HG03196 (cell line): ENCODE results near the gene SETD2.
A peak's percentile ranks its signal among the peaks of the same experiment; 100 is the strongest.
"Not testable (repeated sequence)": the region's sequence is repeated elsewhere in the genome, so short reads cannot be mapped to it uniquely, and the experiment has no call there.

ENCODE experiments used
- ATAC-seq: cut with Tn5 transposase; IDR thresholded peaks from one replicate; pipeline ENCODE4 v1.9.1; 2021; ENCODE audit not compliant: unreplicated experiment

The SETD2 gene

DNA sequence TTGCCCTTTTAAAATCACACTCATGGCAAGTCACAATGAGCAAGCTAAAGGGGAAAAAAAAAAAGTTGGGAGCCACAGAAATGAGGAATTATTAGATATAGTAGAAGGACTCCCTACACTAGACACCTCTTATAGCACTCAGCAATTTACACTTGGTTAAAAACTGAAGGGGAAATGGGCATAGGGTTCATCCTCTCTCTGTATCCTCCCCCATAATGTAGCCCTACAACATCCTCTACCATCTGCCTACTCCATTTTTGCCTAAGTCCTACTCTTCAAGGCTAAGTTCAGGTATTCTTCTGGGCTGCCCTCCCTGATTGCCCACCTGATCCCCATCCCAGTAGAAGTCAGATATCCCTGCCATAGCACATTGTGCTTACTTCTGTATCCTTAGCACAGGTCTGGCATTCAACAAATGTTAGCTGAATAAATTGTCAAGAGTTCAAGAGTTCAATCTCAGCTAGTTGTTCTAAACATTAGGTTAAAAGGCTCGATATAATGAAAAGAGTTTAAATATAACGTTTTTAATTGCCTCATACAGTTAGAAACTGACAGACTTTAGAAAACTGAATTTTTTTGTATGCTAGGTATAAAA lies 14.5 kb downstream of the SETD2 start:
- no peak for ATAC-seq

- ATAC-seq: no peak
Observed at GRCh38 chr3:47145272-47145671, 18.6 kb downstream of the SETD2 start.

- no peak for ATAC-seq
Observed at GRCh38 chr3:47143068-47143467, 20.8 kb downstream of the SETD2 start.

- ATAC-seq: not testable (repeated sequence)
Observed at GRCh38 chr3:47142536-47142935, 21.4 kb downstream of the SETD2 start.

- peak; percentile 90 for ATAC-seq
Observed at GRCh38 chr3:47140973-47141461, 22.9 kb downstream of the SETD2 start.

GRCh38 chr3:47140553-47140952 lies 23.4 kb downstream of the SETD2 start:
- ATAC-seq: not testable (repeated sequence)

GRCh38 chr3:47134311-47134710 lies 29.6 kb downstream of the SETD2 start:
- ATAC-seq: no peak

GRCh38 chr3:47133641-47134040 lies 30.3 kb downstream of the SETD2 start:
- ATAC-seq: no peak

GRCh38 chr3:47130557-47130956 lies 33.4 kb downstream of the SETD2 start:
- no peak for ATAC-seq

DNA sequence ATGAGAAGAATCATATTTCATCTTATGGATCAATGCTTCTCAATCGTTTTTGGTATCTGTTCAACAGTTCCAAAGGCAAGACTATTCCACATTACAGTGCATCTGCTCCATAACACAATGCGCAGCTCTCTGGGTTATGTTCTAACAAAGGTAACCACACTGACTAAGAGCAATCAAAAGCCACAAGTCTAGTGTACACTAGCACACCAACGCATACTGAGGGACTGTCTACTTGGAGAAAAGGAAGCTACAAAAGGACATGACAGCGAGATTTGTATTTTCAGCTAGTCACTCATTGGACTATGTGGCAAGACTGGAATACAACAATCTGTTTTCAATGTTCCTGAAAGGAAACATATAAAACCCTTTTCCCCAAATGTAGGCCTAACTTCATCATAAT lies 35.8 kb downstream of the SETD2 start:
- no peak for ATAC-seq

- no peak for ATAC-seq
Observed at GRCh38 chr3:47123857-47124256, 40.1 kb downstream of the SETD2 start.

DNA sequence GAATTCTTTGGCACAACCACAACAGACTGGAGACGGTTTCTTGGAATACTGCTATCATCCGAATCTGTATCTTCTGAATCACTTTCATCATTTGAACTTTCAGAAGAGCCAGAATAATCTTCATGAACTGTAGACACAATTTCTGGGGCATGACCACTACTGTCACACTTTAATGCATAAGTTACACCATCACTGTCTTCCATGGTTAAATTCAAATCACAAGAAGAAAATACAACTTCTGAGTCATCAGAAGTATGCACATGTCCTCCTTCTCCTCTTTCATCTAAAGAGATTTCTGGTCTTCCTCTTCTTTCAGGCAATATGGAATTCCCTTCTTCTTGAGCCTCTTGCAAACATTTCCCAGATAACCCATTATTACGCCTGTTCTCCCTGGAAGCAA lies 42.5 kb downstream of the SETD2 start:
- no peak for ATAC-seq

DNA sequence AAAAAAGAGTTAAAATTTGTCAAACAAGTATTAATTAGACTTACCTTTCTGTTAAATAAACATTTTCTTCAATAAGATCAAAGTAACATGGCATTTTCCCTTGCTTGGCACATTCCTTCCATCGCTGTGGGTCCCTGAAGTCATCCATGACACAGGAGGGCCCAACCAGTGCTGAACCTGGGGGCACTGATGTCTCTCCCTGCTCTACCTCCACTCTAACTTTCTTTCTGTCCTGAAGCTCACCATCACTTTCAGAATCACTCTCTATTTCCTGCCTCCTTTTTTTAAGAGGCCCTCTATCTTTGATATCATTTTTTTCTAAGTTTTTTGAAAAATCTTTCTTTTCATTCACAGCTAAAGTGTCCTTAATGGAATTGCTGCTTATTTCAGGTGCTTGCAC lies 43.8 kb downstream of the SETD2 start:
- no peak for ATAC-seq

DNA sequence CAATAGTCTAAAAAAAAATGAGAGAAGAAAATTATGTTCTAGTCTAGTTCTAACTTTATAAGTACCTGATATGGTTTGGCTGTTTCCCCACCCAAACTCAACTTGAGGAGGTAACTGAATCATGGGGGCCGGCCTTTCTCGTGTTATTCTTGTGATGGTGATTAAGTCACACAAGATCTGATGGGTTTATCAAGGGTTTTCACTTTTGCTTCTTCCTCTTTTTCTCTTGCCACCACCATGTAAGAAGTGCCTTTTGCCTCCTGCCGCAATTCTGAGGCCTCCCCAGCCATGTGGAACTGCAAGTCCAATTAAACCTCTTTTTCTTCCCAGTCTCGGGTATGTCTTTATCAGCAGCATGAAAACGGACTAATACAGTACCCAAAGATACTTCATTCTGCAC lies 44.5 kb downstream of the SETD2 start:
- ATAC-seq: not testable (repeated sequence)

GRCh38 chr3:47117807-47118364 lies 46.0 kb downstream of the SETD2 start:
- no peak for ATAC-seq

GRCh38 chr3:47115524-47115923 lies 48.4 kb downstream of the SETD2 start:
- not testable (repeated sequence) for ATAC-seq

GRCh38 chr3:47113669-47114365 lies 50.1 kb downstream of the SETD2 start:
- no peak for ATAC-seq

DNA sequence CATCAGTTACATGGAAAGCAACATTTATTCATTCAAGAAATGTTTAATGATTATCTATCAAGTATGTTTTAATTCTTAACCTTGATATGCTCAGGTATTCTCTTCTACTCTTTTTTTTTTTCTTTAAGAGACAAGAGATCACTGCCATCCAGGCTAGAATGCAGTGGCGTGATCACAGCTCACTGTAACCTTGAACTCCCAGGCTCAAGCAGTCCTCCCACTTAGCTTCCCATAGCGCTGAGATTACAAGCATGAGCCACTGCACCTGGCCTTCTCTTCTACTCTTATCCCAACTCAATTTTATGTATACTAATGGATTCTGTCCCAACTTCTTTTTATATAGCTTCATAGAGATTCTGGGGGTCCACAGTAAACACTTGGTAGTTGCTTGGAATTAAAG lies 50.9 kb downstream of the SETD2 start:
- no peak for ATAC-seq

DNA sequence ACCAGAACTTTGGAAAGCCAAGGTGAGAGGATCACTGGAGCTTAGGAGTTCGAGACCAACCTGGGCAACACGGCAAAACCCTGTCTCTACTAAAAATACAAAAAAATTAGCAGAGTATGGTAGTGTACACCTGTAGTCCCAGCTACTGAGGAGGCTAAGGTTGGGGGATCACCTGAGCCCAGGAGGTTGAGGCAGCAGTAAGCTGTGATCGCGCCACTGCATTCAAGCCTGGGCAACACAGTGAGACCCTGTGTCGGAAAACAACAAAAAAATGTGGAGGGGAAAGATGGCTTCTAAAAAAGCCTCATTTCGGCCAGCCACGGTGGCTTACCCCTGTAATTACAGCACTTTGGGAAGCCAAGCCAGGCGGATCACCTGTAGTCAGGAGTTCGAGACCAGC lies 54.5 kb downstream of the SETD2 start:
- no peak for ATAC-seq

- no peak for ATAC-seq
Observed at GRCh38 chr3:47108546-47108945, 55.4 kb downstream of the SETD2 start.

DNA sequence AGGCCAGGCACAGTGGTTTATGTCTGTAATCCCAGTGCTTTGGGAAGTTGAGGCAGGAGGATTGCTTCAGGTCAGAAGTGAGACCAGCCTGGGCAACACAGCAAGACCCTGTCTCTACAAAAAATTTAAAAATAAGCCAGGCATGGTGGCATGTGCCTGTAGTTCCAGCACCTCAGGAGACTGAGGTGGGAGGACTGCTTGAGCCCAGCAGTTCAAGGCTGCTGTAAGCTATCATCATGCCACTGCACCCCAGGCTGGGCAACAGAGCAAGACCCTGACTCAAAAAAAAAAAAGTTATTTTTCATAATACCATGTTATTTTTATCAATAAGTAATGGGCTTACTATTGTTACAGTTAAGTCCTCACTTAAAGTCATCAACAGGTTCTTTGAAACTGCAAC lies 59.7 kb downstream of the SETD2 start:
- no peak for ATAC-seq

DNA sequence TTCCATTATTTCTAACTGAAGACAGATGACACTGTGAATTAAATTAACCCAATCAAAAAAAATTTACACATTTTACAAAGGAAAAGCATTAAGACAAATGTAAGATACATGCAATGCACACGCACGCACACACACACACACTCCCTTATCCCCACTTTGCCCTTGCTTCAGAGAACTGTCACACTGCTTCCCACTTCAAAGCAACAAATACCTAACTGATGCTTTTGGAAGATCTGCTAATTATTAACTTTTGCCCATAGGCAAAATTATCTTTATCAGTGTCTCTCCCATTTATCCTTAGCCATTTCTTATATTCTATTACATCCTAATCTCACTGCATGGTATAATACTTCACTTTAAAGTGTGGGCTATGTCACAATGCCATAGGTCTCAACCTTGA lies 60.3 kb downstream of the SETD2 start:
- ATAC-seq: no peak
